HepG2 (cell line): ENCODE results near the gene BRAP. TPM values are rescaled to one million over a fixed set of nuclear protein-coding genes. Genes with fewer than 3 reads are reported as not detected.

ENCODE experiments used
- ATM ChIP-seq: fragments of 450-650 bp; IDR thresholded peaks from 2 replicates; pipeline ENCODE4 v1.7.1; 2017; ENCODE audit warnings: mild to moderate bottlenecking, borderline replicate concordance
- CHD2 ChIP-seq: IDR thresholded peaks from 2 replicates; pipeline ENCODE4 v1.6.1; 2011; ENCODE audit warnings: low read depth, low read length, improper control_type of control experiment
- CREM ChIP-seq, 2 experiments: sonication (generic) in 1 of 2; formaldehyde crosslinking in 1 of 2; IDR thresholded peaks; 2 replicates each; pipeline versions ENCODE4 v1.4.0 to v1.6.1; 2016 to 2020; ENCODE audit warnings: antibody characterized with exemption in 1 of 2, mild to moderate bottlenecking in 1 of 2, missing genetic modification reagents in 1 of 2
- ELF4 ChIP-seq: sonication (generic); formaldehyde crosslinking; IDR thresholded peaks from 2 replicates; pipeline ENCODE4 v1.5.0; 2020; ENCODE audit warnings: missing genetic modification reagents, mild to moderate bottlenecking, moderate library complexity, borderline replicate concordance
- ETV6 ChIP-seq: sonication (generic); formaldehyde crosslinking; conservative IDR thresholded peaks from 2 replicates; pipeline ENCODE4 v1.4.0; 2020; ENCODE audit warnings: missing genetic modification reagents
- FLYWCH1 ChIP-seq: sonication (generic); formaldehyde crosslinking; IDR thresholded peaks from 2 replicates; pipeline ENCODE4 v1.8.1; 2023; ENCODE audit warnings: mild to moderate bottlenecking, missing genetic modification reagents
- HMGA1 ChIP-seq: sonication (generic); formaldehyde crosslinking; conservative IDR thresholded peaks from 2 replicates; pipeline ENCODE4 v1.4.0; 2020; ENCODE audit warnings: missing genetic modification reagents
- HNF4A ChIP-seq: sonication (generic); formaldehyde crosslinking; IDR thresholded peaks from 2 replicates; pipeline ENCODE4 v1.4.0; 2020; ENCODE audit warnings: missing genetic modification reagents
- HNRNPK ChIP-seq: fragments of 200-400 bp; formaldehyde crosslinking; IDR thresholded peaks from 2 replicates; pipeline ENCODE4 v1.6.1; 2018; ENCODE audit warnings: low read length, low read depth, moderate library complexity, mild to moderate bottlenecking; ENCODE audit not compliant: poor library complexity, severe bottlenecking
- MAF1 ChIP-seq: sonication (generic); formaldehyde crosslinking; IDR thresholded peaks from 2 replicates; pipeline ENCODE4 v1.5.0; 2020; ENCODE audit warnings: missing genetic modification reagents, borderline replicate concordance
- NFIC ChIP-seq: IDR thresholded peaks from 2 replicates; pipeline ENCODE4 v1.6.1; 2012; ENCODE audit warnings: mild to moderate bottlenecking, low read length, inconsistent platforms
- PHF8 ChIP-seq: sonication (generic); formaldehyde crosslinking; IDR thresholded peaks from 2 replicates; pipeline ENCODE4 v1.5.0; 2020; ENCODE audit warnings: missing genetic modification reagents
- REPIN1 ChIP-seq: sonication (generic); formaldehyde crosslinking; IDR thresholded peaks from 2 replicates; pipeline ENCODE4 v1.8.0; 2022; ENCODE audit warnings: missing genetic modification reagents, low read depth, mild to moderate bottlenecking, borderline replicate concordance
- SALL2 ChIP-seq: sonication (generic); formaldehyde crosslinking; IDR thresholded peaks from 2 replicates; pipeline ENCODE4 v1.8.1; 2023; ENCODE audit warnings: mild to moderate bottlenecking, missing genetic modification reagents, inconsistent platforms
- SPEN ChIP-seq: sonication (generic); formaldehyde crosslinking; IDR thresholded peaks from 2 replicates; pipeline ENCODE4 v1.5.1; 2020; ENCODE audit warnings: low read depth, mild to moderate bottlenecking, missing genetic modification reagents
- SRY ChIP-seq: sonication (generic); formaldehyde crosslinking; IDR thresholded peaks from 2 replicates; pipeline ENCODE4 v1.8.0; 2022; ENCODE audit warnings: mild to moderate bottlenecking, missing genetic modification reagents
- ZFP41 ChIP-seq: sonication (generic); formaldehyde crosslinking; IDR thresholded peaks from 2 replicates; pipeline ENCODE4 v1.4.0; 2020; ENCODE audit warnings: mild to moderate bottlenecking, missing genetic modification reagents, borderline replicate concordance
- ZMYM4 ChIP-seq: sonication (generic); formaldehyde crosslinking; IDR thresholded peaks from 2 replicates; pipeline ENCODE4 v1.8.1; 2023; ENCODE audit warnings: mild to moderate bottlenecking, missing genetic modification reagents
- ZNF143 ChIP-seq: sonication (generic); formaldehyde crosslinking; IDR thresholded peaks from 2 replicates; pipeline ENCODE4 v1.4.0; 2020; ENCODE audit warnings: missing genetic modification reagents
- ZNF335 ChIP-seq: sonication (generic); formaldehyde crosslinking; IDR thresholded peaks from 2 replicates; pipeline ENCODE4 v1.4.0; 2020; ENCODE audit warnings: missing genetic modification reagents
- ZNF552 ChIP-seq: sonication (generic); formaldehyde crosslinking; IDR thresholded peaks from 2 replicates; pipeline ENCODE4 v1.9.0; 2022; ENCODE audit warnings: missing genetic modification reagents, mild to moderate bottlenecking, borderline replicate concordance
- ZNF556 ChIP-seq: sonication (generic); formaldehyde crosslinking; IDR thresholded peaks from 2 replicates; pipeline ENCODE4 v1.4.0; 2020; ENCODE audit warnings: mild to moderate bottlenecking, missing genetic modification reagents, borderline replicate concordance
- ZNF782 ChIP-seq: sonication (generic); formaldehyde crosslinking; IDR thresholded peaks from 2 replicates; pipeline ENCODE4 v1.4.0; 2020; ENCODE audit warnings: missing genetic modification reagents, mild to moderate bottlenecking, borderline replicate concordance
- ZSCAN25 ChIP-seq: sonication (generic); formaldehyde crosslinking; IDR thresholded peaks from 2 replicates; pipeline ENCODE4 v1.8.0; 2022; ENCODE audit warnings: mild to moderate bottlenecking, missing genetic modification reagents
- polyA plus RNA-seq, 8 experiments: library from polyadenylated mRNA; depleted of rRNA in 3 of 8; stranded (reverse) in 7 of 8; unstranded in 1 of 8; fragments of >200 nt; fragmentation: Illumina TruSeq in 4 of 8; extraction: Trizol in 4 of 8; gene quantifications; 2 replicates each; pipeline versions ENCODE4 v1.2.1 to v1.2.3, GENCODE V29; 2011 to 2016; ENCODE audit warnings: low read depth in 4 of 8, missing spikeins in 1 of 8, mixed read lengths in 1 of 8; ENCODE audit not compliant: insufficient read depth in 1 of 8
- total RNA-seq, 5 experiments: library from RNA; depleted of rRNA; stranded (reverse); fragments of >200 nt; fragmentation: Illumina TruSeq; extraction: Trizol; gene quantifications; 2 replicates each; pipeline ENCODE4 v1.2.3, GENCODE V29; 2016; ENCODE audit warnings: low read depth in 1 of 5
- TF ChIP-seq, protein P1 (sequence below): IDR thresholded peaks from 2 replicates; pipeline ENCODE4 v1.6.1; 2016; ENCODE audit warnings: low read depth, borderline replicate concordance
- TF ChIP-seq, protein P2 (sequence below): sonication (generic); formaldehyde crosslinking; IDR thresholded peaks from 2 replicates; pipeline ENCODE4 v1.5.0; 2020; ENCODE audit warnings: mild to moderate bottlenecking, missing genetic modification reagents, borderline replicate concordance
- TF ChIP-seq, protein P3 (sequence below): sonication (generic); formaldehyde crosslinking; IDR thresholded peaks from 2 replicates; pipeline ENCODE4 v1.5.1; 2020; ENCODE audit warnings: missing genetic modification reagents, mild to moderate bottlenecking, borderline replicate concordance

The BRAP gene
- total and polyA plus RNA-seq, 2 of the 13 experiments (the other 11 are each of a cell fraction or from before 2014, with no cell fraction given), result 8.1 to 15.4 TPM

DNA sequence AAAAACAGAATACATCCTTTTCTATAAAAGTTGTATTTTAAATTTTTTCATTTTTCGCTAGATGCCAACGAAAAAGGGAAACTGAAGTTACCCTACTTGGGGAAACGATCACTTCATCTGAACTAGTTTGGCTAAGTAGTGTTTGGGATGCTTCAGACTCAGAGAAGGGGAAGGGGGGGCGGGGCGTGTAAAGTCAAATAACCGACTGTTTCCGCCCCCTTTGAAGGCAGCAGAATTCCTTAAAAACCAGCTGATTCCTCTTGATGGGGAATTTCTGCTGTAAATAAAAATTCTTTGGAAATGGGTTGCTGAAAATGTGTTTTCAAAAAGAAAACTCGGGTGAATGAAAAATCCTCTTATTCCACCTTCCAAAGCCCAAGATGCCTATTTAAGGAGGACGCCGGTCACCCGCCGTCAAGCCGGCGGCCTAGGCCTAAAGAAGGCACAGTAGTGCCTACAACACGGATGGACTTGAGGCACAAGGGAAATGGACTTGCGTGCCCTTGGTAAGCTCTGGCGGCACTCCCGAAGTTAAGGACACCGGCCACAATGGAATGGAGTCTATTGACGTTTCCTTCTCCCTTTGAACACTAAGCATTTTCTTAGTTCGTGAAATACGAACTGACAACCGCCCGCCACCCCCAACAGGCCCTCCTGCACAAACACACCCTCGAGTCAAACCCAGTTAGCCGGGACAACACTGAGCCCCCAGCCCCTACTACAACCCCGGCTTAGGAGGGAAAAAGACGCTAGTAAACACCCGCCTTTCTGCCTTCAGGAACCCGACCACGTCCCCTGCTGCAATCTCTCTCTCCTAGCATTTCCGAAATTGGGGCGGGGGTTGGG, 88.5 kb downstream of the BRAP start (continued):
- TF ChIP-seq HNRNPK (no peak), ZNF335 (CRISPR knock-in tag) (no peak), ZFP41 (CRISPR knock-in tag) (no peak), CREM (IDR thresholded peaks at IDR 0.05) (peak; percentile 19; the same call in 1 of the 2 replicates), CREM (CRISPR knock-in tag; IDR thresholded peaks at IDR 0.05) (no peak), CHD2 (no peak), HNF4A (no peak; the same call in 1 of the 2 replicates), HMGA1 (no peak), SALL2 (CRISPR knock-in tag) (no peak), SPEN (CRISPR knock-in tag) (no peak; the same call in 1 of the 2 replicates), FLYWCH1 (CRISPR knock-in tag) (no peak), ZNF782 (CRISPR knock-in tag) (no peak), REPIN1 (CRISPR knock-in tag) (no peak), ZNF556 (CRISPR knock-in tag) (no peak), ATM (no peak), ZNF552 (CRISPR knock-in tag) (no peak), ZMYM4 (no peak), SRY (0 out of 2 replicates have a peak, but pooled peaks have one; percentile 2), PHF8 (peak; percentile 25; the same call in 1 of the 2 replicates), ETV6 (no peak), ZNF143 (CRISPR knock-in tag) (no peak), NFIC (no peak), MAF1 (CRISPR knock-in tag) (no peak), ELF4 (CRISPR knock-in tag) (no peak), ZSCAN25 (CRISPR knock-in tag) (no peak)
- TF ChIP-seq, protein P1, sequence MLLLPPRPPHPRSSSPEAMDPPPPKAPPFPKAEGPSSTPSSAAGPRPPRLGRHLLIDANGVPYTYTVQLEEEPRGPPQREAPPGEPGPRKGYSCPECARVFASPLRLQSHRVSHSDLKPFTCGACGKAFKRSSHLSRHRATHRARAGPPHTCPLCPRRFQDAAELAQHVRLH, result peak; percentile 10; the same call in 1 of the 2 replicates
- TF ChIP-seq, protein P2, sequence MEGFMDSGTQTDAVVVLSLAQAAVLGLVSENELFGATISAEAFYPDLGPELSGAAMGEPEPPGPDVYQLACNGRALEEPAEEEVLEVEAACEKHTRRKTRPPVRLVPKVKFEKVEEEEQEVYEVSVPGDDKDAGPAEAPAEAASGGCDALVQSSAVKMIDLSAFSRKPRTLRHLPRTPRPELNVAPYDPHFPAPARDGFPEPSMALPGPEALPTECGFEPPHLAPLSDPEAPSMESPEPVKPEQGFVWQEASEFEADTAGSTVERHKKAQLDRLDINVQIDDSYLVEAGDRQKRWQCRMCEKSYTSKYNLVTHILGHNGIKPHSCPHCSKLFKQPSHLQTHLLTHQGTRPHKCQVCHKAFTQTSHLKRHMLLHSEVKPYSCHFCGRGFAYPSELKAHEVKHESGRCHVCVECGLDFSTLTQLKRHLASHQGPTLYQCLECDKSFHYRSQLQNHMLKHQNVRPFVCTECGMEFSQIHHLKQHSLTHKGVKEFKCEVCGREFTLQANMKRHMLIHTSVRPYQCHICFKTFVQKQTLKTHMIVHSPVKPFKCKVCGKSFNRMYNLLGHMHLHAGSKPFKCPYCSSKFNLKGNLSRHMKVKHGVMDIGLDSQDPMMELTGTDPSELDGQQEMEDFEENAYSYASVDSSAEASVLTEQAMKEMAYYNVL (CRISPR knock-in tag), result no peak
- TF ChIP-seq, protein P3, sequence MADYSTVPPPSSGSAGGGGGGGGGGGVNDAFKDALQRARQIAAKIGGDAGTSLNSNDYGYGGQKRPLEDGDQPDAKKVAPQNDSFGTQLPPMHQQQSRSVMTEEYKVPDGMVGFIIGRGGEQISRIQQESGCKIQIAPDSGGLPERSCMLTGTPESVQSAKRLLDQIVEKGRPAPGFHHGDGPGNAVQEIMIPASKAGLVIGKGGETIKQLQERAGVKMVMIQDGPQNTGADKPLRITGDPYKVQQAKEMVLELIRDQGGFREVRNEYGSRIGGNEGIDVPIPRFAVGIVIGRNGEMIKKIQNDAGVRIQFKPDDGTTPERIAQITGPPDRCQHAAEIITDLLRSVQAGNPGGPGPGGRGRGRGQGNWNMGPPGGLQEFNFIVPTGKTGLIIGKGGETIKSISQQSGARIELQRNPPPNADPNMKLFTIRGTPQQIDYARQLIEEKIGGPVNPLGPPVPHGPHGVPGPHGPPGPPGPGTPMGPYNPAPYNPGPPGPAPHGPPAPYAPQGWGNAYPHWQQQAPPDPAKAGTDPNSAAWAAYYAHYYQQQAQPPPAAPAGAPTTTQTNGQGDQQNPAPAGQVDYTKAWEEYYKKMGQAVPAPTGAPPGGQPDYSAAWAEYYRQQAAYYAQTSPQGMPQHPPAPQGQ (CRISPR knock-in tag), result no peak
